GM20431 (cell line): ENCODE data around the gene GK.
"Not testable (repeated sequence)": the region's sequence is repeated elsewhere in the genome, so short reads cannot be mapped to it uniquely, and the experiment has no call there.

Experiments used
- in situ Hi-C: fragments of 300-500 bp; cut with MseI, MboI; formaldehyde crosslinking; loops from one replicate; pipeline ENCODE4 v1.15.0; 2020; ENCODE audit warnings: low sequenced_read_pairs; ENCODE audit not compliant: unreplicated experiment

The GK gene

DNA sequence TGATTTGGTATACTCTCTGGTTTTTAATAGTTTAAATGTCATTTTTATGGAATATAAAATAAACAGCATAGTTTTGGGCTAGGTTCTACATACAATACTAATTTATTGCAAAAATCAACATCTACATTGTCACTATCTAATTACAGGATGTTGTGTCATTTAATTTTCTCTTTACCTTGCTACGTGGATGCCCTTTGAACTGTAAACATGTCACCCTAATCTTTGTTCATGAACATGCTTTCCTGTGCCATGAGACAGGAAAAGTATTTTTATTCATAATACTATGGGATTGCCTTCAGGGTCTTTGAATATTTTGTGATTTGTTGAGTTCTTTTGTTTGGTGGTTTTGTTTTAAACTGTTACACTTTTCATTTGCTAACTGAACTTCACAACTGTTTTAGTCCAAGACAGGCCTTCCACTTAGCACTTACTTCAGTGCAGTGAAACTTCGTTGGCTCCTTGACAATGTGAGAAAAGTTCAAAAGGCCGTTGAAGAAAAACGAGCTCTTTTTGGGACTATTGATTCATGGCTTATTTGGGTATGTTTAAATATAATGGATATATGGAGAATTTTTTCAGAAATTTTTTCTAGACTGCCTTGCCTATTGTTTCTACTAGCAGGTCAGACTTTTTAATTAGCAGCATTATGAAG lies 40.9 kb downstream of the GK start:
- in situ Hi-C loops = no loop called here

DNA sequence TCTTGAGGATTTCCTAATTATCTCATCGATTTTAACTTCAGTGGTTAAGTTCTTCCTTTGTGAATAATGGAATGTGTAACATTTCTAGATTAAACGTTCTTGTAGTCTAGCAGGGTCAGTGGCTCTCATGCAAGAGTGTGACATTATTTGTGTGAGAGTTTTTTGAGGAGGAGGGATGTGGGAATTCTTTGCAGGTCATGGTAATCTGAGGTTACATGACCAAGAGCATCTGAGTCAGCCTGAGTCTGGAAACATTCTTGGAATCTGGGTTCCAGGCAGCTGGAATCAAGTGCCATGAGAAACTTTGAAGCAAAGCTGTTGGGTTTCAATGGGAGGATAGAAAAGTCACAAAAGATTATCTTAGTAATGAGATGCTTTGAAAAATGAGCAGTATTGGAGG lies 49.5 kb downstream of the GK start:
- in situ Hi-C loops = no loop called here

DNA sequence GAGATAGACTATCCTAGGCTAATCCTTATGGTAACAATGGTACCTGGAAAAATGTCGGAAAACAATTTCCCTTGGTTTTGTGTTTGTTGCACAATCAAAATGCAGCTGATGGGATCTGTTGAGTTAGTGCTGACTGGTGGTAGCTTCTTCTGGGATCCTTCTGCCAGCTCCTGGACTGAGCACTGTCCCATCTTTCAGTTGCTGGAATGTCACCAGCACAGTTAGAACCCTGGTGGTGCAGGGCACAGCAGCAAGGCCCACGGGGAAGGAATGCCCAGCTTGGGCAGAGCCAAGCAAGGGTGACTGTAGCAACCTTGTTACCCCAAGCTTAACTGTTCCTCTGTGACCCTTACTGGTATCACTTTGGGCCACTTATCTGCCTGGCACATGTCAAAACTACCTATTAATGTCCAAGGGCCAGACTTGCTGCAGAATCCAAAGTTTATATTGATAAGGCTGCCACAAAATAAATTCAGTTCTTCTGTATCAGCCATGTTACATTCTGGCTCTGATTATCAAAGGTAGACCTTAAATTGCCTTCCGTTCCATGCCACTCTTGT lies 53.1 kb downstream of the GK start:
- in situ Hi-C loops = no loop called here

DNA sequence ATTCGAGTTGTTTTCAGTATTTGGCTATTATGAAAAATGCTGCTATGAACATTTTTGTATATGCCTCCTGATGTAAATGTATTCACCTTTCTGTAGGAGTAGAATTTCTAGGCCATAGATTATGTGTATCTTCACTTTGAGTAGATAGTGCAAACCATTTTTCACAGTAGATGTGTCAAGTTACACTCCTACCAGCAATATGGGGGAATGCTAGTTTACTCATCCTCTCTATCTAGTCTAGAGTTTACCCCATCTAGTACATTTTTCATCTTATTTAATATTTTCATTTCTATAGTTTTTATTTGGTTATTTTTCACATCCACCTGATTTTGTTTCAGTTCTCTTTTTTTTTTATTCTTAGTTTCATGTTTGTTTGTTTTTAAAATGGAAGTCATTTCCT lies 59.0 kb downstream of the GK start:
- in situ Hi-C loops = no loop called here

DNA sequence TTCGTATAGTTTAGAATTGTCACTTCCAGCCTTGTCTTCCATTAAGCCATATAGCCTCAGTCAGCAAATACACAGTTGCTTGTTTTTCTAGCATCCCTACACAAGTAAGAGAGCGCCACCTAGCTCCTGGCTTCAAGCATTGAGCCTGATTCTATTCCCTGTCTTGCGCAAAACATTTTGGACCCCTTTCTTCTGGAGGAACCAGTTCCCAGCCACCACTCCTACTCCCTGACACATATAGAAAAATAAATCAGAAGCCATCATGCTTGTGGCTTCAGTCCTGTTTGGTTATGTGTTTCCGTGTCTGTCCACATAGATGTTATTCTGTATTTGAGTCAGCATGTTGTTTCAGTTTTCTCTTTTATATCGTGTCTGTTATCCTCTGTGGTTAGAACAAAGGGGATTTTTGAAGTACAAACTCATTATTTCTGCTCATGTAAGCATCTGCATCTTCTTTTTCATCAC lies 59.9 kb downstream of the GK start:
- in situ Hi-C loops = no loop called here

DNA sequence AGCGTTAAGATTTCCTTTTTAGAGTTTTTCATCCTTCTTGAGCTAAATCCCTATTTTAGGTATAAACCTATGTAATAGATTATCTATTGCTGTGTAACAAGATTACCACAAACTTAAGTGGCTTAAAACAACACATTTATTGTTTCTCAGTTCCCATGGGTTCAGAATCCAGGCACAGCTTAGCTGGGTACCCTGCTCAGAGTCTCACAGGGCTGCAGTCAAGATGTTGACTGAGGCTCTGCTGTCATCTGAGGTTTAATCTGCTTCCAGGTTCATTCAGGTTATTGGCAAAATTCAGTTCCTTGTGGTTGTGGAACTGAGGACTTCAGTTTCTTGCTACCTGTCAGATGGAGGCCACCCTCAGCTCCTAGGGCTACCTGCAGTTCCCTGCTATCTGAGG lies 60.9 kb downstream of the GK start:
- in situ Hi-C loops = no loop called here

DNA sequence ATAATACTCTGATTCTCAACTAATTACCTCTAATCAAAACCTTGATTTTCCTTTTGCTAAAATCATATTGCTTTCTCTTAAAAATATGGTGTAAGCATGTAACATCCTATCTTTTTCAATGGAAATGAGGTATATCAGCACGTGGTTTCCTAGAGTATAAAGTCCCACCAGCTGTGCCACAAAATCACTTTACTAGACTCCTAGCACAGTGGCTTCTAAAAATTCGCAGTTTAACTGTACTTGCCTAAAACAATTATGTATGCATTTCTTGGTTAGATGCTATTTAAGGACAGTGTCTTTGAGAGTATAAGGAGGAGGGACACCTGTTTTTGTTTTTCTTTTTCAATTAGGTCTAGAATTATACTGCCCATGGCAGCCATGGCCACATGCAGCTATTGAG lies 62.8 kb downstream of the GK start:
- in situ Hi-C loops = no loop called here

DNA sequence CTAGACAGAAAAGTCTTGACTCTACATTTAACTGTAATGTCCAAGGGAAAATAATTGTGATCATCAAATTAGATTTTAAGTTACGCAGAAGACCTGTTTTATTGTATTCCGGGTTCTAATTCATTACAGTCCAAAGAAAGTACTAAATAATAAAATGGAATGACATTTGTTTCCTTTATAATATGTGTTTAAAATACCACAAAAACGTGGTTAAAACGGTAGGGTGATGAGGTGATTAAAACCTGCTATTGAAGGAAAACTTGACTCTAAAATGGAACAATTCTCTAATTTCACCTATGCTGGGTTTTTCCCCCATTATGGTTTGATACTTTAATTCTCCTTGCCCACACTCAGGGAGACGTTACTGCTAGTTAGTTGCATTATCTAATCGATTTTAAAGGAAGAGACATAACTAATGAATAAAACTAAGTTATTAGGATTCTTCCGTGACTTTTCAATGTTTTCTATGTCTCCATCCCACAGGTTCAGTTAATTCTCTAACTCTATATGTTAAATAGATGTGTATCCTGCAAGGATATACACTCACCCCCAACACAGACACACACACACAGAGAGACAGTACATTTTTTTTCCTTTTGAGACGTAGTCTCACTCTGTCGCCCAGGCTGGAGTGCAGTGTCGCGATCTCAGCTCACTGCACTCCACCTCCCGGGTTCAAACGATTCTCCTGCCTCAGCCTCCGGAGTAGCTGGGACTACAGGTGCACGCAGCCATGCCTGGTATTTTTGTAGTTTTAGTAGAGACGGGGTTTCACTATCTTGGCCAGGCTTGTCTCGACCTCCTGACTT lies 80.8 kb downstream of the GK start:
- in situ Hi-C loops = loop anchor here (25.0 kb wide), 1 partner anchor 103 kb away; no protein-coding TSS in a partner anchor

DNA sequence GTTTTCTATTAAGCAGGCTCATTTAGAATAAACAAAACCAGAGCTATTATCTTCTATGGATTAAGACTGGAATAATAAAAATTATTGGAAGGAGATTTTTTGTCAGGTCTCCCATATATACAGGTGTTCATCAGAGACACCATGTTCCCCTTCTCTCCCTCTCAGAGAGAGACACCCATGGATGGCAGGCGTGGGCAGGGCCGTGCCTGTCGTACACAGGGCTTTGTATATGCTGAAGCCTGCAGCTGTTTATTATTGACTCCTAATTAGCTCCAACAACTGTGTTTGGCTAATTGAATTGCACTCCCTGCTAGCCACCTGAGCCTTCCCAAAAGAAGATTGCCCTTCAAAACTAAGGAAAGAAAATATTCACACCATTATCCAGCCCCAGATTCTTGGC lies 81.6 kb downstream of the GK start:
- in situ Hi-C loops = loop anchor here (25.0 kb wide), 1 partner anchor 103 kb away; no protein-coding TSS in a partner anchor

DNA sequence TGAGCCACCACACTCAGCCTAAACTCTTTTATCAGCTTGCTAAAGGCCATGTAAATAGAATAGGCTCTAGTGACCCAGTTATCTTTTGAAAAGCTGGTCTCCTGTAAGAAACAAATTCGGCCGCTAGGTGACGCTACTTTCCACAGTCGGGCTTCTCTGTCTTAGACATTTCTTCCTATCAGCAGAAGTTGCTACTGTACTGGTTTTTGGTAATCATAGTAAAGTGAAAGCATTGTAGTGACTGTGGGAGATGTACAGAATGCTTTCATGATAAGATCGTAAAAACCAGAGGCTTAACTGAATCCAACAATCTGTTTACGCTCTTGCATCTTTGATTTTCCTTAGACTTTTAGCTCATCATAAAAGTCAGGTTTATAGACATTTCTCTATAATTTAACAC lies 82.6 kb downstream of the GK start:
- in situ Hi-C loops = loop anchor here (25.0 kb wide), 1 partner anchor 101 kb away; no protein-coding TSS in a partner anchor

DNA sequence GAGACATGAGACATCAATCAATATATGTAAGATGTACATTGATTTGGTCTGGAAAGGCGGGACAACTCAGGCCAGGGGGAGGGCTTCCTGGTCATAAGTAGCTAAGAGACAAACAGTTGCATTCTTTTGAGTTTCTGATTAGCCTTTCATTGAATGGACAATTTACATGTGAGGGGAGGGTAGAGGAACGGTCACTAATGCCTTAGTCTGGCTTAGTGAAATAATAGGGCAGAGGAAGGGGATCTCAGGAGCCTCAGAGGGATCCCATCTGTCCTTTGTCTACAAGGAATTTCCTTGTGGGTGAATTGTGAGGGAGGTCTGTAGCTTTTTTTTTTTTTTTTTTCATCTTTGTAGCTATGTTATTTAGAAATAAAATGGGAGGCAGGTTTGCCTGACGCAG lies 88.3 kb downstream of the GK start:
- in situ Hi-C loops = loop anchor here (25.0 kb wide), 1 partner anchor 96 kb away; no protein-coding TSS in a partner anchor

DNA sequence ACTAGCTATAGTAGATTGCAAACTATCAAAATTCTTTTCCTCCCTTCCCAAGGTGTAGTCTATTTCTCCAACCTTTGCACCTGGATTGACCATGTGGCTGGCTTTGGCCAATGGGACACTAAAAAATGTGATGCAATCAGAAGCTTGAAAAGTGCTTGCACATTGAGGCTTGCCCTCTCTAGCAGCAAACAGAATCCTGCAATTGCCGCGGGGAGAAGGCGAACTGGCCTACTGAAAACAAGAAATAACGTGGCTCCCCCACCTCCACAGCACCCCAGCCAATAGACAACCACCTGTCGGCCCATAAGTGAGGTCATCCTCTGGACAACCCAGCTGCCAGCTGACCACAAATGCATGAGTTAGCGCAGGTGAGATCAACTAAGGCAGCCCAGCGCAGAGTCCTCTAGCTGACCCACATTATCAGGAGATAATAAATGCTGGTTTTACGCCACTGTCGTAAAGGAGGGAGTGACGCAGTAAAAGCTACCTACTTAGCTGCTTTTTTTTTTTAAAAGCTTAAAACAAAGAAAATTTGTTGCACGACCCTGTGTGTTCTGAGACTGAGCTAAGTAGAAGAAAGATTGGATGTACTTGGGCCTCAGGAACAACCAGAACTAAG lies 95.2 kb downstream of the GK start:
- in situ Hi-C loops = loop anchor here (25.0 kb wide), 1 partner anchor 89 kb away; no protein-coding TSS in a partner anchor

DNA sequence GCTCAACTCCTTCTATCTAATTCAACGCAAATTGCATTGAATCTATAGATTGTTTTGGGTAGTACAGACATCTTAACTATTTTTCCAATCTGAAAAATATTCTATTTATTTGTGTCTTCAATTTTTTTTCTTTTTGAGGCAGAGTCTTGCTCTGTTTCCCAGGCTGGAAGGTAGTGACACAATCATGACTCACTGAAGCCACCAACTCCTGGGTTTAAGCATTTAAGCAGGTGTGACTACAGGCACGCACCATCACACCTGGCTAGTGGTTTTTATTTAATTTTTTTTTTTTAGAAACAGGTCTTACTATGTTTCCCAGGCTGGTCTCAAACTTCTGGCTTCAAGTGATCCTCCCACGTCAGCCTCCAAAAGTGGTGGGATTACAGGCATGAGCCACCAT lies 98.3 kb downstream of the GK start:
- in situ Hi-C loops = no loop called here

DNA sequence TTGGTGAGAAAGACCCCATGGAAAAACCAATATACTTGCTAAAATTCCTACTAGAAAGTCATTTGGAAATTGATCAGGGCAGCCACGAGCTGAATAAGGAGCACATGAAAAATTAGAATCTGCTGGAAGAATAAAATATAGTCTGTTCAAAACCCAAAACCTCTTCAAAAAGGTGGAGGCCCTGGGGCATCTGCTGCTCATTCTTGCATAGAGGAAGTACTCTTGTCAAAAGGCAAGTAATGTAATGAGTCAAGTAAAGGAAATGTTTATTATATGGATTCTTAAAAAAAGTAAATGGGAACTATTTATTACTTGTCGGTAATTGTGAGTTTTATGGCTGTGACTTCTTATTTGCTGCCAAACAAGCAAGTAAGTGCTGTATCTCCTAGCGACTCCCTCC lies 109.5 kb downstream of the GK start:
- in situ Hi-C loops = no loop called here

DNA sequence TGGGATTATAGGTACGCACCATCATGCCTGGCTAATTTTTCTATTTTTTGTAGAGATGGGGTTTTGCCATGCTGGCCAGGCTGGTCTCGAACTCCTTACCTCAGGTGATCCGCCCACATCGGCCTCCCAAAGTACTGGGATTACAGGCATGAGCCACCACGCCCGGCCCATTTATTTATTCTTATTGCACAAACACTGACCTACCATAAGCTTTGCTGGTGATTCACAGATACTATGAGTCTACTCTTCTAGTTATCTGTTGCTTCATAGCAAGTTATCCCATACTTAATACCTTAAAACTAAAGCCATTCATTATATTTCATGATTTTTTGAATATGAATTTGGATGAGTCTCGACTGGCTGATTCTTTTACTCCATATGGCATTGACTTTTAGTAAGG lies 120.5 kb downstream of the GK start:
- in situ Hi-C loops = not testable (repeated sequence)

DNA sequence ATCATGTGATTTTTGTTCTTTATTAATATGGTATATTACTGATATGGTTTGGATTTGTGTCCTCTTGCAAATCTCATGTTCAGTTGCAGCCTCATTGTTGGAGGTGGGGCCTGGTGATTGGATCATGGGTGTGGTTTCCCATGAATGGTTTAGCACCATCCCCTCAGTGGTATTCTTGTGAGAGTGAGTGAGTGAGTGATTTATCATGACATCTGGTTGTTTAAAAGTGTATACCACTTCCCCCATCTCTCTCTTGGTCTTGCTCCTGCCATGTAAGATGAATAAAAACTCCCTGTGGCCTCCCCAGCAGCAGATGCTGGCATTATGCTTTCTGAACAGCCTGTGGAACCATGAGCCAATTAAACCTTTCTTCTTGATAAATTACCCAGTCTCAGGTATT lies 124.4 kb downstream of the GK start:
- in situ Hi-C loops = no loop called here

DNA sequence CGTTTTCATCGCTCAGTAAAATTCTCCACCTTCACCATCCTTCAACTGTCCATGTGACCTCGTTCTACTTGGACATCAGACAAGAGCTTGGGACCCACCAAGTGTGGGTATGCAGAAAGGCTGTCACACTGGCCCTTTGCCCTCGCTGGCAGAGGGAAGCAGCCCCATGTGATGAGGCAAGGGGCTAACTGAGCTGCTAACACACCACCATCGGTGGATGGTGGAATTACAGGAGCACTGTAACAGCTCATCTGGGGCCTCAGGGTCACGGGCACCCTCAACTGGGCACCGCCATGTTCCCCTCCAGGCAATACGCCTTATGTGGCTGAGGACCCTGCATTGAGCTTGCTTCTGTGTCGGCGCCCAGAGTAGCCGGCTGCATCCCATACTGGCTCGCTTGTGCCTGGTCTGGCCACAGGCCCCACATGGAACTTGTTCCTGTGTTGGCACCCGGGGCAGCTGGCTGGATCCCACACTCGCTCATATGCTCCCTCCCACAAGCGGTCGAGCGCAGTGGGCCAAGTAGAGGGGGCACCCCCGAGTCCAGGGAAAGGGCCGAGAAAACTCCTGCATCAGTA lies 126.3 kb downstream of the GK start:
- in situ Hi-C loops = no loop called here
